GM18498 (cell line): Measurements from ENCODE around the gene PRKCB.
"Not testable (repeated sequence)": the region's sequence is repeated elsewhere in the genome, so short reads cannot be mapped to it uniquely, and the experiment has no call there.

ENCODE experiments used
- ATAC-seq: cut with Tn5 transposase; IDR thresholded peaks from one replicate; pipeline ENCODE4 v1.9.1; 2021; ENCODE audit warnings: mild to moderate bottlenecking, moderate library complexity; ENCODE audit not compliant: unreplicated experiment

Gene PRKCB

GRCh38 chr16:24151482-24151939 is 315.7 kb downstream of the PRKCB start:
- no peak for ATAC-seq

- not testable (repeated sequence) for ATAC-seq
These were observed 316.3 kb downstream of the PRKCB start for GRCh38 chr16:24152048-24152447.

GRCh38 chr16:24152826-24153225 is 317.0 kb downstream of the PRKCB start:
- no peak for ATAC-seq

- no peak for ATAC-seq
These were observed 321.0 kb downstream of the PRKCB start for GRCh38 chr16:24156777-24157176.

- no peak for ATAC-seq
These were observed 328.2 kb downstream of the PRKCB start for GRCh38 chr16:24163935-24164334.

GRCh38 chr16:24164416-24164815 is 328.6 kb downstream of the PRKCB start:
- no peak for ATAC-seq

GRCh38 chr16:24165273-24165672 is 329.5 kb downstream of the PRKCB start:
- ATAC-seq: no peak

GRCh38 chr16:24166661-24167528 is 331.1 kb downstream of the PRKCB start:
- no peak for ATAC-seq

- no peak for ATAC-seq
These were observed 333.1 kb downstream of the PRKCB start for GRCh38 chr16:24168856-24169255.

- ATAC-seq: no peak
These were observed 334.6 kb downstream of the PRKCB start for GRCh38 chr16:24170407-24170806.

GRCh38 chr16:24174504-24174903 is 338.7 kb downstream of the PRKCB start:
- ATAC-seq: no peak

- no peak for ATAC-seq
These were observed 339.2 kb downstream of the PRKCB start for GRCh38 chr16:24174957-24175356.

- no peak for ATAC-seq
These were observed 342.7 kb downstream of the PRKCB start for GRCh38 chr16:24178496-24178895.

GRCh38 chr16:24180451-24180850 is 344.7 kb downstream of the PRKCB start:
- ATAC-seq: no peak

- no peak for ATAC-seq
These were observed 352.3 kb downstream of the PRKCB start for GRCh38 chr16:24188021-24188542.

GRCh38 chr16:24188751-24189318 is 353.1 kb downstream of the PRKCB start:
- ATAC-seq: no peak

GRCh38 chr16:24189941-24190340 is 354.2 kb downstream of the PRKCB start:
- no peak for ATAC-seq

GRCh38 chr16:24191876-24192402 is 356.2 kb downstream of the PRKCB start:
- ATAC-seq: no peak

GRCh38 chr16:24195221-24195620 is 359.4 kb downstream of the PRKCB start:
- ATAC-seq: no peak

- ATAC-seq: no peak
These were observed 363.2 kb downstream of the PRKCB start for GRCh38 chr16:24198807-24199533.

- no peak for ATAC-seq
These were observed 367.9 kb downstream of the PRKCB start for GRCh38 chr16:24203675-24204074.
